Esophagus squamous epithelium (tissue), 4 donors: Measurements from ENCODE around the gene JPH2.
A peak's percentile ranks its signal among the peaks of the same experiment; 100 is the strongest.

Source experiments
- CTCF ChIP-seq, 6 experiments: fragments of 450-650 bp in 4 of 6; fragments of 200-600 bp in 2 of 6; sonication (generic) in 2 of 6; IDR thresholded peaks; one replicate each; pipeline ENCODE4 v1.5.1; 2016 to 2019; ENCODE audit warnings: antibody characterized with exemption in 6 of 6, mild to moderate bottlenecking in 4 of 6, moderate library complexity in 4 of 6
- POLR2A ChIP-seq, 4 donors: fragments of 450-650 bp; IDR thresholded peaks; one replicate each; pipeline ENCODE4 v1.6.1; 2017; ENCODE audit warnings: antibody characterized with exemption in 4 of 4, mild to moderate bottlenecking in 4 of 4, moderate library complexity in 3 of 4

- no peak for TF ChIP-seq CTCF (IDR thresholded peaks at IDR 0.05)
- peak in 1 of 4 donors; percentile 1 for TF ChIP-seq POLR2A (IDR thresholded peaks at IDR 0.05)
Measured at GRCh38 chr20:44136579-44137265, 50.3 kb downstream of the JPH2 start.
